PC-9 (cell line): ENCODE measurements around the gene HS3ST6.
"Not testable (repeated sequence)": the region's sequence is repeated elsewhere in the genome, so short reads cannot be mapped to it uniquely, and the experiment has no call there.

Experiments
- EZH2 ChIP-seq: fragments of 200-600 bp; sonication (generic); IDR thresholded peaks from 2 replicates; pipeline ENCODE4 v1.8.0; 2017; ENCODE audit warnings: antibody characterized with exemption, low read depth
- TF ChIP-seq, protein P1 (sequence below): fragments of 200-600 bp; sonication (generic); conservative IDR thresholded peaks from 2 replicates; pipeline ENCODE4 v1.6.1; 2017; ENCODE audit warnings: mixed run types, antibody characterized with exemption, mild to moderate bottlenecking, moderate library complexity

DNA sequence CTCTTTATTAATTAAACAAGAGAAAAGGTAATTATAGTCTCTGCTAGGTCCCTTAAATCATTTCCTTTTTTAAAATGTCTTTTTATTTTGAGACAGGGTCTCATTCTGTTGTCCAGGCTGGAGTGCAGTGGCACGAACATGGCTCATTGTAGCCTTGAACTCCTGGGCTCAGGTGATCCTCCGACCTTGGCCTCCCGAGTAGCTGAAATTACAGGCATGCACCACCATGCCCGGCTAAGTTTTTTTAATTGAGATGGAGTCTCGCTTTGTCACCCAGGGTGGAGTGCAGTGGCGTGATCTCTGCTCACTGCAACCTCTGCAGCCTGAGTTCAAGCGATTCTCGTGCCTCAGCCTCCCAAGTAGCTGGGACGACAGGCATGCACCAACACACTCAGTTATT is 37.0 kb downstream of the HS3ST6 start:
- TF ChIP-seq, protein P1, sequence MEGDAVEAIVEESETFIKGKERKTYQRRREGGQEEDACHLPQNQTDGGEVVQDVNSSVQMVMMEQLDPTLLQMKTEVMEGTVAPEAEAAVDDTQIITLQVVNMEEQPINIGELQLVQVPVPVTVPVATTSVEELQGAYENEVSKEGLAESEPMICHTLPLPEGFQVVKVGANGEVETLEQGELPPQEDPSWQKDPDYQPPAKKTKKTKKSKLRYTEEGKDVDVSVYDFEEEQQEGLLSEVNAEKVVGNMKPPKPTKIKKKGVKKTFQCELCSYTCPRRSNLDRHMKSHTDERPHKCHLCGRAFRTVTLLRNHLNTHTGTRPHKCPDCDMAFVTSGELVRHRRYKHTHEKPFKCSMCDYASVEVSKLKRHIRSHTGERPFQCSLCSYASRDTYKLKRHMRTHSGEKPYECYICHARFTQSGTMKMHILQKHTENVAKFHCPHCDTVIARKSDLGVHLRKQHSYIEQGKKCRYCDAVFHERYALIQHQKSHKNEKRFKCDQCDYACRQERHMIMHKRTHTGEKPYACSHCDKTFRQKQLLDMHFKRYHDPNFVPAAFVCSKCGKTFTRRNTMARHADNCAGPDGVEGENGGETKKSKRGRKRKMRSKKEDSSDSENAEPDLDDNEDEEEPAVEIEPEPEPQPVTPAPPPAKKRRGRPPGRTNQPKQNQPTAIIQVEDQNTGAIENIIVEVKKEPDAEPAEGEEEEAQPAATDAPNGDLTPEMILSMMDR, result not testable (repeated sequence)
- not testable (repeated sequence) for TF ChIP-seq EZH2
